ENCODE data around the gene C1RL.

DNA sequence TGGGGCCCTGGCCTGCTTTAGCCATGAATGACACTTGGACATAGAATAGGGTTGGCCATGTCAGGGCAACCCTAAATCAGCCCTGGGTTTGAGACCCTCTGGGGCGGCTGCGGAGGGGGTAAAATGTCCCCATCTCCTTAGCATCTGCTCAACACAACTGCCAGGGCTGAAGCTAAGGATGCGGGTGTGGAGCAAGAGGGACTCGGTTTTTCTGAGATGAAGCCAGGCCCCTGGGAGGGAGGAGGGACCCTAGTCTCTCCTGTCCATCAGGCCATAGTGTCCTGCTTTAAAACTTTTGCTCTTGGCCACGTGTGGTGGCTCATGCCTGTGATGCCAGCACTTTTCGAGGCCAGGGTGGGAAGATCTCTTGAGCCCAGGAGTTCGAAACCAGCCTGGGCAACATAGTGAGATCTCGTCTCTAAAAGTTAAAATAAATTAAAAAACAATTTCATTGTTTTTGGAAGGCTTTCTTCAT, 16.0 kb downstream of the C1RL start:
- TF ChIP-seq CTCF (IDR thresholded peaks at IDR 0.05; ENCODE audit: insufficient read depth, low read length, poor library complexity, severe bottlenecking) (no peak), EZH2phosphoT487 (conservative IDR thresholded peaks at IDR 0.05; ENCODE audit: low read length) (no peak)
